Astrocyte (in vitro differentiated cells and primary cell): ENCODE results near the gene PRKCA. TPM values are rescaled to one million over a fixed set of nuclear protein-coding genes. Genes with fewer than 3 reads are reported as not detected.

Source experiments
- DNase-seq: peaks from one replicate; pipeline ENCODE4 v3.0.0-alpha.2; 2010; ENCODE audit warnings: low read depth
- FAIRE-seq: peaks from 2 replicates; lab custom pipeline; 2011; peaks lifted over from hg19 to GRCh38; lab: Jason Lieb, UNC
- H2AFZ ChIP-seq: 2 replicates; pipeline ENCODE4 v1.6.0; 2012; ENCODE audit warnings: low read depth, low read length, inconsistent platforms
- H3K27ac ChIP-seq: 2 replicates; pipeline ENCODE4 v1.5.1; 2011; ENCODE audit warnings: low read depth, low read length, inconsistent platforms
- H3K27me3 ChIP-seq: 2 replicates; pipeline ENCODE4 v1.6.0; 2011; ENCODE audit warnings: low read length, inconsistent platforms; ENCODE audit not compliant: insufficient read depth
- H3K36me3 ChIP-seq: 2 replicates; pipeline ENCODE4 v1.5.1; 2011; ENCODE audit warnings: low read length, inconsistent platforms; ENCODE audit not compliant: insufficient read depth
- H3K4me1 ChIP-seq: 2 replicates; pipeline ENCODE4 v1.5.1; 2011; ENCODE audit warnings: low read length, inconsistent platforms; ENCODE audit not compliant: insufficient read depth
- H3K4me2 ChIP-seq: 2 replicates; pipeline ENCODE4 v1.6.0; 2012; ENCODE audit warnings: low read length, inconsistent platforms
- H3K4me3 ChIP-seq: 2 replicates; pipeline ENCODE4 v1.5.1; 2011; ENCODE audit warnings: low read depth, mild to moderate bottlenecking, low read length, inconsistent platforms; ENCODE audit not compliant: insufficient read depth
- H3K79me2 ChIP-seq: 2 replicates; pipeline ENCODE4 v1.6.0; 2012; ENCODE audit warnings: mild to moderate bottlenecking, low read length, inconsistent platforms; ENCODE audit not compliant: insufficient read depth
- H3K9ac ChIP-seq: 2 replicates; pipeline ENCODE4 v1.6.0; 2012; ENCODE audit warnings: mild to moderate bottlenecking, low read length, inconsistent platforms
- H3K9me3 ChIP-seq: 2 replicates; pipeline ENCODE4 v1.5.1; 2012; ENCODE audit warnings: low read depth, mild to moderate bottlenecking, low read length, inconsistent platforms; ENCODE audit not compliant: insufficient read depth
- H4K20me1 ChIP-seq: 2 replicates; pipeline ENCODE4 v1.6.0; 2012; ENCODE audit warnings: low read length, inconsistent platforms; ENCODE audit not compliant: insufficient read depth
- H3K27ac Mint-ChIP-seq: one replicate; pipeline ENCODE4 v1.8.0; 2021; ENCODE audit warnings: mild to moderate bottlenecking, mixed read lengths; ENCODE audit not compliant: unreplicated experiment
- H3K27me3 Mint-ChIP-seq: one replicate; pipeline ENCODE4 v1.8.0; 2021; ENCODE audit warnings: low read depth, mixed read lengths; ENCODE audit not compliant: unreplicated experiment
- H3K36me3 Mint-ChIP-seq: one replicate; pipeline ENCODE4 v1.8.0; 2021; ENCODE audit warnings: low read depth, mixed read lengths; ENCODE audit not compliant: unreplicated experiment
- H3K4me1 Mint-ChIP-seq: one replicate; pipeline ENCODE4 v1.8.0; 2021; ENCODE audit warnings: low read depth, mixed read lengths; ENCODE audit not compliant: unreplicated experiment
- H3K4me3 Mint-ChIP-seq: one replicate; pipeline ENCODE4 v1.8.0; 2021; ENCODE audit warnings: mild to moderate bottlenecking, moderate library complexity, mixed read lengths; ENCODE audit not compliant: unreplicated experiment
- H3K9me3 Mint-ChIP-seq: one replicate; pipeline ENCODE4 v1.8.0; 2021; ENCODE audit warnings: mild to moderate bottlenecking, mixed read lengths; ENCODE audit not compliant: unreplicated experiment
- CTCF ChIP-seq: IDR thresholded peaks from 2 replicates; pipeline ENCODE4 v1.5.1; 2011; ENCODE audit warnings: low read depth, mild to moderate bottlenecking, inconsistent platforms, low read length, moderate library complexity; ENCODE audit not compliant: insufficient read depth
- EZH2 ChIP-seq: IDR thresholded peaks from 2 replicates; pipeline ENCODE4 v1.6.1; 2012; ENCODE audit warnings: mild to moderate bottlenecking, low read length, inconsistent platforms; ENCODE audit not compliant: insufficient read depth
- total RNA-seq: library from RNA; stranded (reverse); gene quantifications from 2 replicates; pipeline ENCODE4 v1.2.1, GENCODE V29; 2021

Gene PRKCA
- total RNA-seq, 1 donor from 2014 or later = 49.9 TPM

GRCh38 chr17:66702106-66702936 is 399.9 kb downstream of the PRKCA start:
- no peaks in the 10 kb centered on the region for H3K4me1 ChIP-seq
- Mint-ChIP-seq H3K27me3 (no peaks in the 10 kb centered on the region), H3K4me1 (peaks cover 2% of the 10 kb centered on the region), H3K36me3 (peaks cover 14% of the 10 kb centered on the region), H3K9me3 (peaks cover 5% of the 10 kb centered on the region), H3K4me3 (no peak overlapping the region), H3K27ac (peak overlapping the region; percentile 0)
- peak; percentile 32 for FAIRE-seq
- no peak overlapping the region for H3K4me3 ChIP-seq
- H3K9me3 ChIP-seq = no peaks in the 10 kb centered on the region
- H2AFZ ChIP-seq = no peak overlapping the region
- no peaks in the 10 kb centered on the region for H4K20me1 ChIP-seq
- no peaks in the 10 kb centered on the region for H3K27me3 ChIP-seq
- no peak overlapping the region for H3K27ac ChIP-seq
- no peak overlapping the region for H3K4me2 ChIP-seq
- H3K36me3 ChIP-seq = no peaks in the 10 kb centered on the region
- H3K9ac ChIP-seq = no peak overlapping the region
- DNase-seq = no peak
- TF ChIP-seq CTCF (no peak), EZH2 (no peak)
- no peaks in the 10 kb centered on the region for H3K79me2 ChIP-seq

DNA sequence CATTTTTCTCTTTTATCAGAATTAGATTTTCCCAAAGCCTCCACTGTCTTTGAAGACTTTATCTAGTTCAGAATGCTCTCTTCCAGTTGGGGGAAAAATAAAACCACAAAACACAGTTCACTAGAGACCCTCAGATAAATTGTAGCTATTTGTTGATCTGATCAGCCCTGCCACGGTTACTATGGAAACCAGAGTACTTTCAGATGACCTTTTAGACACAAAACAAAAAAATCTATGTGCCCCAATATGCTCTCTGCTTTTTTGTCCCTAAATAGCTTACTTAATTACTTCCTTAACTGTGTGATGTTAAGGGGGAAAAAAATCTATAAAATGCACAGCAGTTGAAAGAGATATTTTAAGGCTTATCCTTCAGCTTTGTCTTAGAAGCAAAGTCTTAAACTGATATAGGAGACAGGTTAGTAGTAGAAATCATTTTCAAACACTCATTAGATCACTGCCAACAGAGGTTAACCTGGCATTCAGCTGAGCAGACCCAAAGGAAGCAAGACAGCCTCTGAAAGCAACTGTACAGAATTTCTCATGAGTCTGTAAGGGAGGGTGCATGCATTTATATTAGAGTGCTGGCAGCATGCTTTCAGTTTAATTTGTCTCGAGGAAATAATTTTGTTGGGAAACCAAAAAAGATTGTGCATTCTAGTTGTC is 402.6 kb downstream of the PRKCA start:
- no peak for FAIRE-seq
- no peak overlapping the region for H3K27ac ChIP-seq
- H4K20me1 ChIP-seq = no peaks in the 10 kb centered on the region
- no peaks in the 10 kb centered on the region for H3K36me3 ChIP-seq
- H3K27me3 ChIP-seq = no peaks in the 10 kb centered on the region
- TF ChIP-seq EZH2 (no peak), CTCF (no peak)
- no peak overlapping the region for H3K9ac ChIP-seq
- H3K79me2 ChIP-seq = no peaks in the 10 kb centered on the region
- H3K36me3 Mint-ChIP-seq = no peaks in the 10 kb centered on the region
- H2AFZ ChIP-seq = no peak overlapping the region
- no peak overlapping the region for H3K4me2 ChIP-seq
- H3K4me3 ChIP-seq = no peak overlapping the region
- no peaks in the 10 kb centered on the region for H3K4me1 ChIP-seq
- H3K9me3 ChIP-seq = no peaks in the 10 kb centered on the region
- H3K27me3 Mint-ChIP-seq = no peaks in the 10 kb centered on the region
- no peak overlapping the region for H3K4me3 Mint-ChIP-seq
- H3K9me3 Mint-ChIP-seq = no peaks in the 10 kb centered on the region
- H3K27ac Mint-ChIP-seq = no peak overlapping the region
- H3K4me1 Mint-ChIP-seq = peaks cover 2% of the 10 kb centered on the region
- no peak for DNase-seq
